Left ventricle myocardium inferior (tissue), 1 donor: ENCODE data around the gene PLCB1. TPM values are rescaled to one million over a fixed set of nuclear protein-coding genes. Genes with fewer than 3 reads are reported as not detected.

Experiments used
- DNase-seq: peaks from one replicate; pipeline ENCODE4 v3.0.0-alpha.2; 2020
- H3K27ac ChIP-seq: fragments of 200-600 bp; replicated peaks from 2 replicates; pipeline ENCODE4 v1.8.0; 2021
- H3K27me3 ChIP-seq: fragments of 200-600 bp; 2 replicates; pipeline ENCODE4 v1.8.0; 2021; ENCODE audit warnings: low read depth
- H3K36me3 ChIP-seq: fragments of 200-600 bp; 2 replicates; pipeline ENCODE4 v1.8.0; 2021
- H3K4me1 ChIP-seq: fragments of 200-600 bp; 2 replicates; pipeline ENCODE4 v1.8.0; 2021
- H3K4me3 ChIP-seq: fragments of 200-600 bp; 2 replicates; pipeline ENCODE4 v1.8.0; 2021; ENCODE audit warnings: mild to moderate bottlenecking, moderate library complexity
- H3K9me3 ChIP-seq: fragments of 200-600 bp; replicated peaks from 2 replicates; pipeline ENCODE4 v1.8.0; 2021
- CTCF ChIP-seq: fragments of 200-600 bp; IDR thresholded peaks from 2 replicates; pipeline ENCODE4 v1.8.0; 2021; ENCODE audit warnings: antibody characterized with exemption, mild to moderate bottlenecking, borderline replicate concordance
- intact Hi-C: fragments of 100-400 bp; cut with micrococcal nuclease; formaldehyde crosslinking; loops from one replicate; pipeline ENCODE4 v1.11.0; 2022
- total RNA-seq: library from RNA; stranded (reverse); fragmentation: NEBNext Ultra II Directional; extraction: Animal tissue kit (Norgen Biotek cat#: 25700); gene quantifications from one replicate; pipeline ENCODE4 v1.2.1, GENCODE V29; 2021
- donor health status: DM: no; HTN: yes; CAD: no; lungs with severe emphysema.

The PLCB1 gene
- total RNA-seq, 1 donor from 2014 or later = 6.0 TPM

DNA sequence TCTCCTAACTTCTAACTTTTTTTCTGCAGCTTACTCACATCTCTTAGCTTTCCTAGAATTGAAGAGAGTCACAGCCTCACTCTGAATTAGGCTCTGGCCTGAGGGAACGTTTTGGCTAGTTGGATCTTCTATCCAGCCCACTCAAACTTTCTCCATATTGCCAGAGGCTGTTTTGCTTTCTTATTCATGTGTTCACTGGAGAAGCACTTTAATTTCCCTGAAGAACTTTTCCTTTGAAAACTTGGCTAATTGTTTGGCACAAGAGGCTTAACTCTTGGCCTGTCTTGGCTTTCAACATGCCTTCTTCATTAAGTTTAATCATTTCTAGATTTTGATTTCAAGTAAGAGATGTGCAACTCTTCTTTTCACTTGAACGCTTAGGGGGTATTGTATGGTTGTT, 798.7 kb downstream of the PLCB1 start:
- no peak for DNase-seq
- Histone ChIP-seq H3K27ac (peak overlapping the region; percentile 22), H3K4me1 (peaks cover 22% of the 10 kb centered on the region), H3K4me3 (no peak overlapping the region), H3K27me3 (no peaks in the 10 kb centered on the region), H3K9me3 (peaks cover 4% of the 10 kb centered on the region), H3K36me3 (no peaks in the 10 kb centered on the region)
- intact Hi-C loops = no loop called here
- TF ChIP-seq CTCF = no peak

GRCh38 chr20:8932192-8933165, 800.4 kb downstream of the PLCB1 start:
- H3K9me3 ChIP-seq = peaks cover 4% of the 10 kb centered on the region
- no peaks in the 10 kb centered on the region for H3K36me3 ChIP-seq
- intact Hi-C loops = no loop called here
- no peaks in the 10 kb centered on the region for H3K27me3 ChIP-seq
- peaks cover 22% of the 10 kb centered on the region for H3K4me1 ChIP-seq
- no peak overlapping the region for H3K4me3 ChIP-seq
- H3K27ac ChIP-seq = peak overlapping the region; percentile 74
- DNase-seq = no peak
- no peak for TF ChIP-seq CTCF

- no peak for TF ChIP-seq CTCF
- H3K4me1 ChIP-seq = peaks cover 22% of the 10 kb centered on the region
- H3K4me3 ChIP-seq = no peak overlapping the region
- H3K27me3 ChIP-seq = no peaks in the 10 kb centered on the region
- H3K27ac ChIP-seq = peak overlapping the region; percentile 74
- H3K36me3 ChIP-seq = no peaks in the 10 kb centered on the region
- DNase-seq = no peak
- intact Hi-C loops = no loop called here
- peaks cover 4% of the 10 kb centered on the region for H3K9me3 ChIP-seq
These were observed 801.3 kb downstream of the PLCB1 start for GRCh38 chr20:8933381-8933807.

DNA sequence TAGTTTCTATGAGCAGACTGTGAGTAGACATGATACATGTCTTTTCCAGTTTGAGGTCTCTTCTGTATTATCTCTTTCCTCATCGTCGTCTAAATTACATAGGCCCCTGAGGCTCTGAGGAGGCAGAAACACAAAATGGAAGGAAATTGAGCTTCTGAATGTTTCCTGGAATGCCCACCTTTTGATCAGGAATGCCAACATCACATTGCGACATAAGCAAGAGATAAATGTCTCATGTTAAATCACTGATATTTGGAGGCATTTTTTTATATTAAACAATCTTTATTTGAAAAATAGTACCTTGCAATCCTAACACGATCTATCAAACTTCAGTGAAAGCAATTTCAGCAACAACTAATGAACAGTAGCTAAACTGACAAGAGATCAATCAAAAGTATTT, 802.3 kb downstream of the PLCB1 start:
- TF ChIP-seq CTCF = no peak
- no peak for DNase-seq
- H3K36me3 ChIP-seq = no peaks in the 10 kb centered on the region
- H3K27ac ChIP-seq = peak overlapping the region; percentile 74
- intact Hi-C loops = no loop called here
- peaks cover 22% of the 10 kb centered on the region for H3K4me1 ChIP-seq
- H3K27me3 ChIP-seq = no peaks in the 10 kb centered on the region
- H3K4me3 ChIP-seq = no peak overlapping the region
- H3K9me3 ChIP-seq = peaks cover 4% of the 10 kb centered on the region

Other genes with a start within 250 kb of the PLCB1 start
- gene HAO1, start 191.8 kb upstream of the PLCB1 start, total RNA-seq = not detected
- gene TMX4, start 112.5 kb upstream of the PLCB1 start, total RNA-seq = 121 TPM